Stimulated activated CD8-positive, alpha-beta memory T cell treated with anti-CD3 and anti-CD28 coated beads, Interleukin-4, amount 100 ng/mL, for 48 hours (primary cell): ENCODE measurements around the gene SLC25A51.
A peak's percentile ranks its signal among the peaks of the same experiment; 100 is the strongest.
"Not testable (repeated sequence)": the region's sequence is repeated elsewhere in the genome, so short reads cannot be mapped to it uniquely, and the experiment has no call there.

Experiments used
- DNase-seq: peaks from one replicate; pipeline ENCODE4 v3.0.0-alpha.2; 2020

SLC25A51 gene

DNA sequence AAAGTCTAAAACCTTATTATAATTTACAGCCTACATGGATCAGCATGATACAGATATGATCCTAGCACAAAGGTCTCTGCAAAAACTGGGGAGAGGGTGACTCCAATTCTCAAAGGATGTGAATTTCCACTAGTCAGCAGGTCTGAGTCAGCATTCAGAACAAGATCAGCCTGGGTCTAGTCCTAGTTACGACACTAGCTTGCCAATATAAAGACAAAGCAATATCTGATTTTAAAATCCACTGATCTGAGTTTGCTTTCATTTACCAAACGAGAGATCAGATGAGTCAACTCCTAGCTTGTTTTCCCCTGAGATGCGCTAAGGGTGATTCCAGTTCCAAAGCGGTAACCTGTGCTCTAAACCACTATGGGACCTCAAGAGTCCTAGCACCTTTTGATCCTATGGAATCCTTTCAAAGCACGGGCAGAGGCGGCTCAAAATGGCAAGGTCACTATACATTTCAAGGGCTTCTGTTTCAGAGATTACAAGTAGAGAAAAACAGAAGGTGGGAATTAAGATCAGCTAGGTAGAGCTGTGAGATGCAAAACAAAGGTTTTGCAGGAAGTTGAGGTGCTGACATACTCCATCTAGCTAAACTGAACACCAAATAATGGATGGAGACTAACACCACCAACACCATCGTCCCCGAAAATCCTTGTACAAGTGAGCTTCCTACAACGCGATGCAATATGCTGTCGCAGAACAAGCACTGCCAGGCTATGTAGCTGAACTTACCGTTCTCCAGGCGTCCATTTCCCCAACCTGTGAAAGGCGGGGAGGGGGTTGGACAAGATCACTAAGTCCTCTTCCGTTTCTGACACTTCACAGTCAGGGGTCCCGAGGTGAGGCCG lies 906 bp downstream of the SLC25A51 start:
- DNase-seq = no peak

GRCh38 chr9:37902131-37902530 lies 1.8 kb downstream of the SLC25A51 start:
- no peak for DNase-seq

GRCh38 chr9:37899041-37899440 lies 4.9 kb downstream of the SLC25A51 start:
- DNase-seq = no peak

- no peak for DNase-seq
Measured at GRCh38 chr9:37897665-37898064, 6.3 kb downstream of the SLC25A51 start.

- DNase-seq = no peak
Measured at GRCh38 chr9:37892063-37892462, 11.9 kb downstream of the SLC25A51 start.

DNA sequence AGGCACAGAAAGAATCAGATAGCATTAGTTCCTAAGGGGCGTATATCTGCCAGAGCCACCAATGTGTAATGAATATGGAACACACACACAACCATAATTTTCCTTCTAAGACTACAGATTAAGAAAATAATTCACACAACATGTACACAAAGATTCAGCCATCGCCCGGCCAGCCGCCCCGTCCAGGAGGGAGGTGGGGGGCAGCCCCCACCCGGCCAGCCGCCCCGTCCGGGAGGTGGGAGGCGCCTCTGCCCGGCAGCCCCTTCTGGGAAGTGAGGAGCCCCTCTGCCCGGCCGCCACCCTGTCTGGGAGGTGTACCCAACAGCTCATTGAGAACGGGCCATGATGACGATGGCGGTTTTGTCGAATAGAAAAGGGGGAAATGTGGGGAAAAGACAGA lies 12.9 kb downstream of the SLC25A51 start:
- not testable (repeated sequence) for DNase-seq

GRCh38 chr9:37889536-37889935 lies 14.4 kb downstream of the SLC25A51 start:
- DNase-seq = no peak

GRCh38 chr9:37887977-37888583 lies 15.8 kb downstream of the SLC25A51 start:
- DNase-seq = not testable (repeated sequence)

DNA sequence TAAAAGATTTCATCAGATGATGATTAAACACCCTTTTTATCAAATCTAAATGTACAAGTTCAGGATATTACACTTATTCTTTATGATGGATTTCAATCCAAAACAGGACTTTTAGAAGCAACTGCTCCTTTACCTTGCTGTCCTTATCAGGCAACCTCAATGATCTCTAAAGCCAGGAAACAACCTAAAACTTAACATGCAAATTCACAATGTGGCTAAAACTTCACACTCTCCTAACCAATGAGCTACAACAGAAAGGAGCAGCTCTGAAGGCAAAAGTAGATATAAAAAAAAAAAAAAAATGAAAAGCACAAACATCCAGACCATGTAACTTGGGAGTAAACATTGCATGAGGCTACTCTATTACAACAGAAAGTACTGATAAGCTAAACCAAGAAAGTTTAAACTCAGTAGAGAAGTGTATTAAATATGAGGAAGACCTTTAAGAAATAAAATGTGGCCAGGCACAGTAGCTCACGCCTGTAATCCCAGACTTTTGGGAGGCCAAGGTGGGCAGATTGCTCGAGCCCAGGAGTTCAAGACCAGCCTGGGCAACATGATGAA lies 22.9 kb downstream of the SLC25A51 start:
- no peak for DNase-seq

DNA sequence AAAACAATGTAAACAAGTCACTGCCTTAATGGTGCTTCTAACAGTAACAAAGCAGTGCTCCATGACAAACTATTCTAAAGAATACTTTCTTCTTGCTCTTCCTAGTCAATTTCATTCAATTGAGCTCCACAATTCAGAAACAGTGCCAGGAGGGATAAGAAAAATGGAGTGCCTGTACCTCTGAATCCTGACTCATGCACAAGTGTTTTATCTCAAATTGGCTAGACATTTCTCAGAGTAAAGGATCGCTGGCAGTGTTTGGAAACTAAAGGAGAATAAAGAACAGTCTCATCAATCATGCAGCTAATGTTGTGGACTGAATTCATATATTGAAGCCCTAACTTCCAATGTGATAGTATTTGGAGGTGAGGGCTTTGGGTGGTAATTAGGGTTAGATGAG lies 27.6 kb downstream of the SLC25A51 start:
- no peak for DNase-seq

DNA sequence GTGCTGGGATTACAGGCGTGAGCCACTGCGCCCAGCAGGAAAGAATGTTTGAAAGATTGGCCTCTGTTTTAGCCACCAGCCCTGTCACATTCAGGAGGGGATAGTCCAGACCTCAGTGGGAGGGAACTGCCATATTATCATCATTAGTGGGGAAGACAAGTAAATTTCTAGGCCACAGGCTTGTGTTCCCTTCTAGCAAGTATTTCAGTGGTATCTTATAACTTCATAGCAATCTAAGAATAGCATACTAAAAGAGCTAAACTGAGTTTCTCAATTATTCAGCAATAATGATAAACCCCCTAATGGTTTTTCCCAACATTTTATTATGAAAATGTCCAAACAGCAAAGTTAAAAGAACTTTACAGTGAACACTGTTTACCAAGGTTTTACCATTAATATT lies 30.0 kb downstream of the SLC25A51 start:
- no peak for DNase-seq

DNA sequence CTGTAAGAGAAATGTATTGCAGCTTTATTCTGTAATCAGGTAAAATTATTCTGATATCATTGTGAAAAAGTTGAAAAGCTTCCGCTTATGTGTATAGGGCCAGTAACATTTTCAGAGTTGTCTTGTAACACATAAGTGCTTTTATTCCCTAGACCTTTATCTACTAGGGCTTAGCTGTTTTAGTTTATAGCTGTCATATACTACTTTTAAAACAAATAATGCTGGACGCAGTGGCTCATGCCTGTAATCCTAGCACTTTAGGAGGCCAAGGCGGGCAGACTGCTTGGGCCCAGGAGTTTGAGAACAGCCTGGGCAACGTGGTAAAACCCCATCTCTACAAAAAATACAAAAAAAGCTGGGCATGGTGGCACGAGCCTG lies 33.1 kb downstream of the SLC25A51 start:
- no peak for DNase-seq

DNA sequence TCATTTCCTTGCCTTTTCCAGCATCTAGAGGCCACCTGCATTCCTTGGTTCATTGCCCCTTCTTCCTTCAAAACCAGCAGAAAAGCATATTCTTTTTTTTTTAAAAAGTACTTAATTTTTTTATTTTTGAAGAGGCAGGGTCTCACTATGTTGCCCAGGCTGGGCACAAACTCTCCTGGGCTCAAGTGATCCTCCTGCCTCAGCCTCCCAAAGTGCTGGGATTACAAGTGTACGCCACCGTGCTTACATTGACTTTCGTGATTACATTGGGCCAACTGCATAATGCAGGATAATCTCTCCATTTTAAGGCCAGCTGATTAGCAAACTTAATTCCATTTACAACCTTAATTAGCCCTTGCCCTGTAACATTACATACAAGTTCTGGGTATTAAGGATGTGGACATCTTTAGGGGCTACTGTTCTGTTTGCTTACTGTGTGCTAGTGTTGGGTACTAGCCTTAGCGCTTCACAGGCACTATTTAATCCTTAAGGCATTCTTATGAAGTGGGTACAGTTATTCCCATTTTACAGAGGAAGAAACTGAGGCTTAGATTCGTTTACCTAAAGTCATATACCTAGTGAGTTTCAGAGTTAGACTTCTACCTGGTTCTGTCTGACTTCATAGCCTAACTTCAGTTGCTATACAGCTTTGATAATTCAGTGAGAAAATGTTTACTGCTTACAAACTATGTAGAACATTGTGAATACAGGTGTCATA lies 33.7 kb downstream of the SLC25A51 start:
- no peak for DNase-seq

- DNase-seq = no peak
Measured at GRCh38 chr9:37862530-37862929, 41.4 kb downstream of the SLC25A51 start.

GRCh38 chr9:37859043-37859442 lies 44.9 kb downstream of the SLC25A51 start:
- DNase-seq = no peak

DNA sequence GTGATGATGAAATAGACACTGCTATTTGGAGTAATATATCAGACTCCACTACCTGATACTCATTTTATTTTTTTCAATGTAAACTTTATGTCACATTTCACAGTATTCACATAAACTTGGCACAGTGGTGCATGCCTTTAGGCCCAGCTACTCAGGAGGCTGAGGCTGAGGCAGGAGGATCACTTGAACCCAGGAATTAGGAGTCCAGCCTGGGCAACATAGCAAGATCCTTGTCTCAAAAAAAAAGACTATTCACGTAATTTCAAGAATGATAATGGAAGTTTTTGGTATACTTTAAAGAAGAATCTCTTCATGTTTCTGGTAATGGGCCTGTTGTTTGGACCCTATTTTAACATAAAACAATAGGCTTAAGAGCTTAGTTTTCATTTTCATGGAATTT lies 47.4 kb downstream of the SLC25A51 start:
- no peak for DNase-seq

DNA sequence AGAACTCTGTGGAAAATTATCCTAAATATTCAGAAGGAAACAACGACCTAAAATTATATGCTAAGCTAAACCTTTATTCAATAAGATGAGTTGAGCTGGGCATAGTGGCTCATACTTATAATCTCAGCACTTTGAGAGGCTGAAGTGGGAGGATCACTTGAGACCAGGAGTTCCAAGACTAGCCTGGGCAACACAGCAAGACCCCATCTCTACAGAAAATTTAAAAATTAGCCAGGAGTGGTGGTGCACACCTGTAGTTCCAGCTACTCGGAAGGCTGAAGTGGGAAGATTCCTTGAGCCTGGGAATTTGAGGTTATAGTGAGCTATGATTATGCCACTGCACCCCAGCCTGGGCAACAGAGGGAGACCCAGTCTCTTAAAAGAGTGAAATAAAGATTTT lies 51.7 kb downstream of the SLC25A51 start:
- no peak for DNase-seq

GRCh38 chr9:37840560-37841194 lies 63.2 kb downstream of the SLC25A51 start:
- peak; percentile 28 for DNase-seq

DNA sequence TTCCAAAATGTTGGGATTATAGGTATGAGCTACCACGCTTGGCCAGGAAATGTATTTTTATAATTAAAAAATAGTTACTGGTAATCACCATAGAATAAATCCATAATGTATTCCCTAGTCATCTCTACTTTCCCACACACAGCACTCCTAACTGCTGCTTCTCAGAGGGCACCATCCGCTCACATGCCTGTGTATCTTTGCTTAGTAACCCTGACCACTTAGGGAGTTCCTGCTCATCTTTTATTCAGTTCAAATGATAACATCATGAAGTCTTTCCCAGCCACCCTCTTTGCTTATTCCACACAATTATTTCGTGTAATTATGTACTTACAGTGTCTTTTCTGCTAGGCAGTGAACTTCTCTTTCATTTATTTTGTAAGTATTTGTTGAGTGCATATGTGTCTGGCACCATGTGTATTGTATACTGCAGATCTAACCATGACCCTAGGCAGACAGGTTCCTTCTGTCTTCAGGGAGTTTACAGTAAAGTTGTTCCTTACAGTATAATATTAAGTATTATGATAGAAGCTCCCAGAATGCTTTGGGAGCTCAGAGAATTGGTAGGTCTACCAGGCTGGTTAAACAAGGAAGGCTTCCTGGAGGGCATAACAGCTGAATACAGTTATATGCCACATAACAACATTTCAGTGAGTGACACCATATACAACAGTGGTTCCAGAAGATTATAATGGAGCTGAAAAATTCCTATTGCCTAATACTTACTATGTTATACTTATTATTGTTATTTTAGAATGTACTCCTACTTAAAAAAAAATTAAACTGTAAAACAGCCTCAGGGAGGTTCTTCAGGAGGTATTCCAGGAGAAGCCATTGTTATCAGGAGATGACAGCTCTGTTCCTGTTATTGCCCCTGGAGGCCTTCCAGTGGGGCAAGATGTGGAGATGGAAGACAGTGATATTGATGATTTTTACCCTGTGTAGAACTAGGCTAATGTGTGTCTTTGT lies 64.1 kb downstream of the SLC25A51 start:
- no peak for DNase-seq
